Natural killer cell (primary cell): ENCODE data around the gene P4HTM. TPM values are rescaled to one million over a fixed set of nuclear protein-coding genes. Genes with fewer than 3 reads are reported as not detected.

ENCODE experiments used
- ATAC-seq, 3 donors: fragments of 150-1000 bp in 2 of 3; fragments of 200-7000 bp in 1 of 3; cut with Tn5 transposase; 1 replicate in 1 of 3; 2 replicates in 2 of 3; pipeline ENCODE4 v1.10.0; 2021; ENCODE audit warnings: mild to moderate bottlenecking in 2 of 3, moderate library complexity in 2 of 3
- DNase-seq, 2 donors: peaks; one replicate each; pipeline versions ENCODE4 v3.0.0 to v3.0.0-alpha.2; 2013 to 2021; ENCODE audit warnings: mixed read lengths in 1 of 2
- H3K27ac ChIP-seq: one replicate; pipeline ENCODE4 v1.5.1; 2013; ENCODE audit warnings: mild to moderate bottlenecking, low read length
- H3K27me3 ChIP-seq: one replicate; pipeline ENCODE4 v1.6.1; 2013; ENCODE audit warnings: low read length; ENCODE audit not compliant: control insufficient read depth, insufficient read depth
- H3K36me3 ChIP-seq: one replicate; pipeline ENCODE4 v1.6.1; 2013; ENCODE audit warnings: low read length; ENCODE audit not compliant: control insufficient read depth, insufficient read depth
- H3K4me1 ChIP-seq: one replicate; pipeline ENCODE4 v1.6.1; 2013; ENCODE audit warnings: low read length; ENCODE audit not compliant: control insufficient read depth, insufficient read depth
- H3K4me3 ChIP-seq: one replicate; pipeline ENCODE4 v1.5.1; 2013; ENCODE audit warnings: low read length
- H3K9me3 ChIP-seq: one replicate; pipeline ENCODE4 v1.6.1; 2013; ENCODE audit warnings: low read length; ENCODE audit not compliant: control insufficient read depth, insufficient read depth
- H3K27ac Mint-ChIP-seq, 2 donors: one replicate each; pipeline ENCODE4 v1.8.0; 2022; ENCODE audit warnings: mild to moderate bottlenecking in 2 of 2, mixed read lengths in 2 of 2, moderate library complexity in 1 of 2
- H3K27me3 Mint-ChIP-seq, 2 donors: one replicate each; pipeline ENCODE4 v1.8.0; 2022; ENCODE audit warnings: low read depth in 2 of 2, mixed read lengths in 2 of 2
- H3K36me3 Mint-ChIP-seq: one replicate; pipeline ENCODE4 v1.8.0; 2022; ENCODE audit warnings: mixed read lengths
- H3K4me1 Mint-ChIP-seq, 2 donors: one replicate each; pipeline ENCODE4 v1.8.0; 2022; ENCODE audit warnings: mixed read lengths in 2 of 2
- H3K4me3 Mint-ChIP-seq: one replicate; pipeline ENCODE4 v1.8.0; 2022; ENCODE audit warnings: mild to moderate bottlenecking, moderate library complexity, mixed read lengths
- H3K9me3 Mint-ChIP-seq, 2 donors: one replicate each; pipeline ENCODE4 v1.8.0; 2022; ENCODE audit warnings: mixed read lengths in 2 of 2
- CTCF ChIP-seq: fragments of 200-600 bp; IDR thresholded peaks from one replicate; pipeline ENCODE4 v1.8.0; 2022; ENCODE audit warnings: antibody characterized with exemption
- WGBS: methylation state at CpG from one replicate; pipeline ENCODE4 v1.1.7; 2013; ENCODE audit warnings: missing lambda C conversion rate; ENCODE audit not compliant: insufficient coverage; 5-methylcytosine and 5-hydroxymethylcytosine counted together
- intact Hi-C: fragments of 100-400 bp; cut with micrococcal nuclease; formaldehyde crosslinking; loops from one replicate; pipeline ENCODE4 v1.14.2; 2022
- total RNA-seq, 4 donors: library from RNA; stranded (reverse); fragments of 120-200 nt in 1 of 4; gene quantifications; one replicate each; pipeline versions ENCODE4 v1.2.3 to v1.2.4, GENCODE V29; 2013 to 2022

The P4HTM gene
- total RNA-seq, 3 donors from 2014 or later (not counting 1 experiment from before 2014, with no cell fraction given), result 28.8 to 31.3 (median 30.6) TPM

- Histone ChIP-seq H3K9me3 (no peaks in the 10 kb centered on the region), H3K27ac (no peak overlapping the region), H3K4me1 (peaks cover 26% of the 10 kb centered on the region), H3K4me3 (no peak overlapping the region), H3K27me3 (no peaks in the 10 kb centered on the region), H3K36me3 (no peaks in the 10 kb centered on the region)
- peak overlapping the region; percentile 70 for H3K4me3 Mint-ChIP-seq
- 95% methylated on average over 4 of the region's 5 CpGs for WGBS
- no peak for ATAC-seq
- no peak for DNase-seq
- H3K4me1 Mint-ChIP-seq, result peaks cover 32 to 47% of the 10 kb centered on the region in 2 donors
- H3K27ac Mint-ChIP-seq, result peak overlapping the region; percentile 73 to 89
- H3K27me3 Mint-ChIP-seq, result no peaks in the 10 kb centered on the region
- no peaks in the 10 kb centered on the region for H3K9me3 Mint-ChIP-seq
- no peak for TF ChIP-seq CTCF
- intact Hi-C loops, result loop anchor here (2.0 kb wide), 1 partner anchor 15 kb away; the partner anchor contains the start of gene WDR6
- H3K36me3 Mint-ChIP-seq, result no peaks in the 10 kb centered on the region
Measured at GRCh38 chr3:48991851-48992545, 2.0 kb downstream of the P4HTM start.

- DNase-seq (no peak), ATAC-seq (no peak)
- Mint-ChIP-seq H3K27me3 (no peaks in the 10 kb centered on the region), H3K4me3 (no peak overlapping the region), H3K4me1 (peaks cover 27 to 40% of the 10 kb centered on the region in 2 donors), H3K36me3 (no peaks in the 10 kb centered on the region), H3K27ac (no peak overlapping the region), H3K9me3 (no peaks in the 10 kb centered on the region)
- Histone ChIP-seq H3K27me3 (no peaks in the 10 kb centered on the region), H3K4me1 (peaks cover 22% of the 10 kb centered on the region), H3K4me3 (no peak overlapping the region), H3K27ac (no peak overlapping the region), H3K9me3 (no peaks in the 10 kb centered on the region), H3K36me3 (no peaks in the 10 kb centered on the region)
- intact Hi-C loops, result no loop called here
- TF ChIP-seq CTCF, result no peak
Measured at GRCh38 chr3:48993834-48994233, 3.8 kb downstream of the P4HTM start.

DNA sequence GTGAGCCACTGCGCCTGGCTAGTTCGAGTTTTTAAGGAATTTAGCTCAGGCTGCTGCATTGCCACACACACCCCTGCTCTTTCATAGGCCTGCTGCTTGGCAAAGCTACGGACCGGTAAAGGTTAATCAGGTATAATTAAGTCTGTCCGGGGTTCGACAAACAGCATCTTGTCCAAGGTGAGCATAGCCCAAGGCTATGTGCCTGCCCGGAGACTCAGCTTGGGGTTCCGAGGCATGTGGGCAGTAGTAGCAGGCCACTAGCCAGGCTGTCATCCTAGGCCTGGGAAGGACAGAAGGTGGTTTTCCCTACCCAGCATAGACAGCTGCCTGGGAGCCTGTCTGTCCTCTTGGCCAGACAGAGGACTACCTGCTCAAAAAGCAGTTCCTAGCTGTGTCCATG is 6.6 kb downstream of the P4HTM start:
- Histone ChIP-seq H3K27me3 (no peaks in the 10 kb centered on the region), H3K9me3 (no peaks in the 10 kb centered on the region), H3K36me3 (no peaks in the 10 kb centered on the region), H3K4me3 (no peak overlapping the region), H3K4me1 (peaks cover 2% of the 10 kb centered on the region), H3K27ac (no peak overlapping the region)
- WGBS, result over 99% methylated on average over 8 of the region's 8 CpGs
- ATAC-seq (no peak), DNase-seq (no peak)
- no peaks in the 10 kb centered on the region for H3K27me3 Mint-ChIP-seq
- no peak overlapping the region for H3K4me3 Mint-ChIP-seq
- no peak for TF ChIP-seq CTCF
- intact Hi-C loops, result no loop called here
- peaks cover 14 to 18% of the 10 kb centered on the region in 2 donors for H3K4me1 Mint-ChIP-seq
- H3K36me3 Mint-ChIP-seq, result no peaks in the 10 kb centered on the region
- H3K9me3 Mint-ChIP-seq, result no peaks in the 10 kb centered on the region
- no peak overlapping the region for H3K27ac Mint-ChIP-seq

GRCh38 chr3:48997102-48997635 is 7.1 kb downstream of the P4HTM start:
- WGBS, result 92% methylated on average over 8 of the region's 8 CpGs
- Mint-ChIP-seq H3K4me1 (peaks cover 8 to 14% of the 10 kb centered on the region in 2 donors), H3K36me3 (no peaks in the 10 kb centered on the region), H3K27me3 (no peaks in the 10 kb centered on the region), H3K9me3 (no peaks in the 10 kb centered on the region), H3K27ac (no peak overlapping the region), H3K4me3 (no peak overlapping the region)
- Histone ChIP-seq H3K4me1 (no peaks in the 10 kb centered on the region), H3K4me3 (no peak overlapping the region), H3K9me3 (no peaks in the 10 kb centered on the region), H3K27ac (no peak overlapping the region), H3K36me3 (no peaks in the 10 kb centered on the region), H3K27me3 (no peaks in the 10 kb centered on the region)
- no peak for TF ChIP-seq CTCF
- intact Hi-C loops, result no loop called here
- ATAC-seq, result no peak
- DNase-seq, result no peak
